ENCODE data around the gene RND3.

The RND3 gene

GRCh38 chr2:150494234-150494945, 6.9 kb upstream of the RND3 start:
- DNase-seq (ENCODE audit: low read depth, low spot score), result no peak

- no peak for DNase-seq (ENCODE audit: low read depth, low spot score)
These were observed 4.5 kb upstream of the RND3 start for GRCh38 chr2:150491943-150492342.

GRCh38 chr2:150491430-150491829, 4.0 kb upstream of the RND3 start:
- DNase-seq (ENCODE audit: low read depth, low spot score), result no peak

GRCh38 chr2:150490466-150490865, 3.0 kb upstream of the RND3 start:
- no peak for DNase-seq (ENCODE audit: low read depth, low spot score)

GRCh38 chr2:150486539-150487484, 655 bp downstream of the RND3 start:
- DNase-seq (ENCODE audit: low read depth, low spot score), result no peak

- no peak for DNase-seq (ENCODE audit: low read depth, low spot score)
These were observed 1.5 kb downstream of the RND3 start for GRCh38 chr2:150485871-150486538.

GRCh38 chr2:150485114-150485870, 2.2 kb downstream of the RND3 start:
- peak; percentile 55 for DNase-seq (ENCODE audit: low read depth, low spot score)

- no peak for DNase-seq (ENCODE audit: low read depth, low spot score)
These were observed 2.9 kb downstream of the RND3 start for GRCh38 chr2:150484461-150485021.

- DNase-seq (ENCODE audit: low read depth, low spot score), result no peak
These were observed 3.5 kb downstream of the RND3 start for GRCh38 chr2:150484006-150484405.

GRCh38 chr2:150483532-150483931, 3.9 kb downstream of the RND3 start:
- DNase-seq (ENCODE audit: low read depth, low spot score), result no peak

- DNase-seq (ENCODE audit: low read depth, low spot score), result no peak
These were observed 4.6 kb downstream of the RND3 start for GRCh38 chr2:150482667-150483400.

- DNase-seq (ENCODE audit: low read depth, low spot score), result no peak
These were observed 5.4 kb downstream of the RND3 start for GRCh38 chr2:150482111-150482510.

GRCh38 chr2:150480971-150481830, 6.3 kb downstream of the RND3 start:
- no peak for DNase-seq (ENCODE audit: low read depth, low spot score)

- no peak for DNase-seq (ENCODE audit: low read depth, low spot score)
These were observed 7.2 kb downstream of the RND3 start for GRCh38 chr2:150480241-150480640.

- no peak for DNase-seq (ENCODE audit: low read depth, low spot score)
These were observed 8.2 kb downstream of the RND3 start for GRCh38 chr2:150479075-150479915.

GRCh38 chr2:150478200-150478974, 9.1 kb downstream of the RND3 start:
- no peak for DNase-seq (ENCODE audit: low read depth, low spot score)

GRCh38 chr2:150477347-150477746, 10.1 kb downstream of the RND3 start:
- no peak for DNase-seq (ENCODE audit: low read depth, low spot score)

GRCh38 chr2:150476809-150477302, 10.6 kb downstream of the RND3 start:
- no peak for DNase-seq (ENCODE audit: low read depth, low spot score)
